ENCODE measurements around the gene GPX1. TPM values are rescaled to one million over a fixed set of nuclear protein-coding genes. Genes with fewer than 3 reads are reported as not detected.
"Not testable (repeated sequence)": the region's sequence is repeated elsewhere in the genome, so short reads cannot be mapped to it uniquely, and the experiment has no call there.

GPX1 gene
- total and polyA plus RNA-seq, 2 donors, result 204 to 384 TPM

GRCh38 chr3:49351521-49352011 lies 6.6 kb downstream of the GPX1 start:
- H3K4me3 ChIP-seq (ENCODE audit: low read length in 2 of 2), result no peak overlapping the region
- 42% methylated on average over 1 of the region's 1 CpG for WGBS
- H3K9me3 ChIP-seq (ENCODE audit: control insufficient read depth in 2 of 2, insufficient read depth in 1 of 2, low read length in 1 of 2), result no peaks in the 10 kb centered on the region
- no peaks in the 10 kb centered on the region for H3K27me3 ChIP-seq (ENCODE audit: control insufficient read depth in 2 of 2, insufficient read depth in 1 of 2, low read length in 1 of 2)
- peak overlapping the region in 1 of 2 donors; percentile 52 for H3K27ac ChIP-seq (ENCODE audit: low read depth in 1 of 2, low read length in 1 of 2)
- peaks cover 9 to 14% of the 10 kb centered on the region in 2 donors for H3K36me3 ChIP-seq (ENCODE audit: control insufficient read depth in 2 of 2, insufficient read depth in 2 of 2, low read length in 1 of 2)
- DNase-seq (ENCODE audit: low read depth in 6 of 9, low spot score in 9 of 9), result no peak
- peaks cover 0 to 22% of the 10 kb centered on the region in 2 donors for H3K4me1 ChIP-seq (ENCODE audit: control insufficient read depth in 2 of 2, insufficient read depth in 2 of 2, low read length in 2 of 2)

- Histone ChIP-seq H3K27ac (ENCODE audit: low read depth in 1 of 2, low read length in 1 of 2) (no peak overlapping the region), H3K4me3 (ENCODE audit: low read length in 2 of 2) (no peak overlapping the region), H3K9me3 (ENCODE audit: control insufficient read depth in 2 of 2, insufficient read depth in 1 of 2, low read length in 1 of 2) (no peaks in the 10 kb centered on the region), H3K27me3 (ENCODE audit: control insufficient read depth in 2 of 2, insufficient read depth in 1 of 2, low read length in 1 of 2) (no peaks in the 10 kb centered on the region), H3K4me1 (ENCODE audit: control insufficient read depth in 2 of 2, insufficient read depth in 2 of 2, low read length in 2 of 2) (peaks cover 0 to 21% of the 10 kb centered on the region in 2 donors), H3K36me3 (ENCODE audit: control insufficient read depth in 2 of 2, insufficient read depth in 2 of 2, low read length in 1 of 2) (peaks cover 0 to 3% of the 10 kb centered on the region in 2 donors)
- WGBS, result 86% methylated on average over 3 of the region's 3 CpGs
- no peak for DNase-seq (ENCODE audit: low read depth in 6 of 9, low spot score in 9 of 9)
Observed at GRCh38 chr3:49349348-49350114, 8.6 kb downstream of the GPX1 start.

- not testable (repeated sequence) for H3K27me3 ChIP-seq (ENCODE audit: control insufficient read depth in 2 of 2, insufficient read depth in 1 of 2, low read length in 1 of 2); DNase-seq (ENCODE audit: low read depth in 6 of 9, low spot score in 9 of 9); H3K9me3 ChIP-seq (ENCODE audit: control insufficient read depth in 2 of 2, insufficient read depth in 1 of 2, low read length in 1 of 2); H3K27ac ChIP-seq (ENCODE audit: low read depth in 1 of 2, low read length in 1 of 2); H3K4me3 ChIP-seq (ENCODE audit: low read length in 2 of 2); H3K36me3 ChIP-seq (ENCODE audit: control insufficient read depth in 2 of 2, insufficient read depth in 2 of 2, low read length in 1 of 2)
- peaks cover 0 to 23% of the 10 kb centered on the region in 2 donors for H3K4me1 ChIP-seq (ENCODE audit: control insufficient read depth in 2 of 2, insufficient read depth in 2 of 2, low read length in 2 of 2)
- 99% methylated on average over 12 of the region's 12 CpGs for WGBS
Observed at GRCh38 chr3:49348361-49348760, 9.8 kb downstream of the GPX1 start.

- Histone ChIP-seq H3K36me3 (ENCODE audit: control insufficient read depth in 2 of 2, insufficient read depth in 2 of 2, low read length in 1 of 2) (no peaks in the 10 kb centered on the region), H3K4me3 (ENCODE audit: low read length in 2 of 2) (no peak overlapping the region), H3K27me3 (ENCODE audit: control insufficient read depth in 2 of 2, insufficient read depth in 1 of 2, low read length in 1 of 2) (no peaks in the 10 kb centered on the region), H3K4me1 (ENCODE audit: control insufficient read depth in 2 of 2, insufficient read depth in 2 of 2, low read length in 2 of 2) (peaks cover 4 to 23% of the 10 kb centered on the region in 2 donors), H3K9me3 (ENCODE audit: control insufficient read depth in 2 of 2, insufficient read depth in 1 of 2, low read length in 1 of 2) (no peaks in the 10 kb centered on the region), H3K27ac (ENCODE audit: low read depth in 1 of 2, low read length in 1 of 2) (no peak overlapping the region)
- no peak for DNase-seq (ENCODE audit: low read depth in 6 of 9, low spot score in 9 of 9)
- WGBS, result 91% methylated on average over 6 of the region's 6 CpGs
Observed at GRCh38 chr3:49346797-49347251, 11.3 kb downstream of the GPX1 start.

GRCh38 chr3:49343163-49343562 lies 15.0 kb downstream of the GPX1 start:
- no peaks in the 10 kb centered on the region for H3K36me3 ChIP-seq (ENCODE audit: control insufficient read depth in 2 of 2, insufficient read depth in 2 of 2, low read length in 1 of 2)
- H3K27ac ChIP-seq (ENCODE audit: low read depth in 1 of 2, low read length in 1 of 2), result no peak overlapping the region
- H3K4me1 ChIP-seq (ENCODE audit: control insufficient read depth in 2 of 2, insufficient read depth in 2 of 2, low read length in 2 of 2), result peaks cover 22 to 43% of the 10 kb centered on the region in 2 donors
- H3K9me3 ChIP-seq (ENCODE audit: control insufficient read depth in 2 of 2, insufficient read depth in 1 of 2, low read length in 1 of 2), result peaks cover 0 to 4% of the 10 kb centered on the region in 2 donors
- no peaks in the 10 kb centered on the region for H3K27me3 ChIP-seq (ENCODE audit: control insufficient read depth in 2 of 2, insufficient read depth in 1 of 2, low read length in 1 of 2)
- no peak for DNase-seq (ENCODE audit: low read depth in 6 of 9, low spot score in 9 of 9)
- 60% methylated on average over 3 of the region's 3 CpGs for WGBS
- no peak overlapping the region for H3K4me3 ChIP-seq (ENCODE audit: low read length in 2 of 2)

- H3K27me3 ChIP-seq (ENCODE audit: control insufficient read depth in 2 of 2, insufficient read depth in 1 of 2, low read length in 1 of 2), result no peaks in the 10 kb centered on the region
- H3K4me1 ChIP-seq (ENCODE audit: control insufficient read depth in 2 of 2, insufficient read depth in 2 of 2, low read length in 2 of 2), result peaks cover 22 to 43% of the 10 kb centered on the region in 2 donors
- DNase-seq (ENCODE audit: low read depth in 6 of 9, low spot score in 9 of 9), result no peak
- WGBS, result 92% methylated on average over 6 of the region's 6 CpGs
- H3K36me3 ChIP-seq (ENCODE audit: control insufficient read depth in 2 of 2, insufficient read depth in 2 of 2, low read length in 1 of 2), result peaks cover under 1 to 2% of the 10 kb centered on the region in 2 donors
- H3K27ac ChIP-seq (ENCODE audit: low read depth in 1 of 2, low read length in 1 of 2), result peak overlapping the region; percentile 8 to 81
- H3K9me3 ChIP-seq (ENCODE audit: control insufficient read depth in 2 of 2, insufficient read depth in 1 of 2, low read length in 1 of 2), result peaks cover 0 to 4% of the 10 kb centered on the region in 2 donors
- no peak overlapping the region for H3K4me3 ChIP-seq (ENCODE audit: low read length in 2 of 2)
Observed at GRCh38 chr3:49341996-49342395, 16.2 kb downstream of the GPX1 start.

- peak within 1 kb of the TSS; percentile 100 for H3K27ac ChIP-seq (ENCODE audit: low read depth in 1 of 2, low read length in 1 of 2)
- no peaks in the 10 kb centered on the region for H3K27me3 ChIP-seq (ENCODE audit: control insufficient read depth in 2 of 2, insufficient read depth in 1 of 2, low read length in 1 of 2)
- peaks cover 0 to 4% of the 10 kb centered on the region in 2 donors for H3K9me3 ChIP-seq (ENCODE audit: control insufficient read depth in 2 of 2, insufficient read depth in 1 of 2, low read length in 1 of 2)
- peak within 1 kb of the TSS; percentile 94 to 95 for H3K4me3 ChIP-seq (ENCODE audit: low read length in 2 of 2)
- peaks cover 5 to 10% of the 10 kb centered on the region in 2 donors for H3K36me3 ChIP-seq (ENCODE audit: control insufficient read depth in 2 of 2, insufficient read depth in 2 of 2, low read length in 1 of 2)
- peaks cover 22 to 41% of the 10 kb centered on the region in 2 donors for H3K4me1 ChIP-seq (ENCODE audit: control insufficient read depth in 2 of 2, insufficient read depth in 2 of 2, low read length in 2 of 2)
- peak; percentile 77 to 97 (median 87) for DNase-seq (ENCODE audit: low read depth in 6 of 9, low spot score in 9 of 9)
- under 1% methylated on average over 70 of the region's 70 CpGs for WGBS
Observed at GRCh38 chr3:49339941-49340800, 18.0 kb downstream of the GPX1 start, which contains the start of gene USP4. Gene USP4, minus strand, starts transcription at chr3:49340053. Its CDS starts 29 bp downstream, at chr3:49340024.

GRCh38 chr3:49339581-49339940 lies 18.6 kb downstream of the GPX1 start:
- DNase-seq (ENCODE audit: low read depth in 6 of 9, low spot score in 9 of 9), result peak in 1 of 9 donors; percentile 10
- Histone ChIP-seq H3K9me3 (ENCODE audit: control insufficient read depth in 2 of 2, insufficient read depth in 1 of 2, low read length in 1 of 2) (peaks cover 0 to 4% of the 10 kb centered on the region in 2 donors), H3K36me3 (ENCODE audit: control insufficient read depth in 2 of 2, insufficient read depth in 2 of 2, low read length in 1 of 2) (peaks cover 8 to 16% of the 10 kb centered on the region in 2 donors), H3K4me3 (ENCODE audit: low read length in 2 of 2) (peak overlapping the region; percentile 94 to 95), H3K27ac (ENCODE audit: low read depth in 1 of 2, low read length in 1 of 2) (peak overlapping the region; percentile 100), H3K27me3 (ENCODE audit: control insufficient read depth in 2 of 2, insufficient read depth in 1 of 2, low read length in 1 of 2) (no peaks in the 10 kb centered on the region), H3K4me1 (ENCODE audit: control insufficient read depth in 2 of 2, insufficient read depth in 2 of 2, low read length in 2 of 2) (peaks cover 22 to 35% of the 10 kb centered on the region in 2 donors)
- WGBS, result 1% methylated on average over 17 of the region's 17 CpGs
